Measurements from ENCODE around the gene SRSF10.
"Not testable (repeated sequence)": the region's sequence is repeated elsewhere in the genome, so short reads cannot be mapped to it uniquely, and the experiment has no call there.

SRSF10 gene

GRCh38 chr1:23997812-23998211, 17.7 kb upstream of the SRSF10 start:
- no peak for DNase-seq (ENCODE audit: low spot score)

GRCh38 chr1:23996700-23997229, 16.6 kb upstream of the SRSF10 start:
- no peak for DNase-seq (ENCODE audit: low spot score)

- no peak for DNase-seq (ENCODE audit: low spot score)
Measured at GRCh38 chr1:23995431-23995837, 15.3 kb upstream of the SRSF10 start.

- DNase-seq (ENCODE audit: low spot score): not testable (repeated sequence)
Measured at GRCh38 chr1:23992011-23992410, 11.9 kb upstream of the SRSF10 start.

- no peak for DNase-seq (ENCODE audit: low spot score)
Measured at GRCh38 chr1:23989263-23989662, 9.1 kb upstream of the SRSF10 start.

- DNase-seq (ENCODE audit: low spot score): not testable (repeated sequence)
Measured at GRCh38 chr1:23987038-23987437, 6.9 kb upstream of the SRSF10 start.

GRCh38 chr1:23984417-23985186, 4.5 kb upstream of the SRSF10 start:
- peak; percentile 50 for DNase-seq (ENCODE audit: low spot score)

- DNase-seq (ENCODE audit: low spot score): peak; percentile 52
Measured at GRCh38 chr1:23980728-23981070, 572 bp upstream of the SRSF10 start.

- peak; percentile 14 for DNase-seq (ENCODE audit: low spot score)
Measured at GRCh38 chr1:23979387-23979880, 693 bp downstream of the SRSF10 start.

- peak; percentile 21 for DNase-seq (ENCODE audit: low spot score)
Measured at GRCh38 chr1:23978805-23979204, 1.3 kb downstream of the SRSF10 start.

- peak; percentile 43 for DNase-seq (ENCODE audit: low spot score)
Measured at GRCh38 chr1:23977854-23978191, 2.3 kb downstream of the SRSF10 start.

- no peak for DNase-seq (ENCODE audit: low spot score)
Measured at GRCh38 chr1:23977187-23977853, 2.8 kb downstream of the SRSF10 start.

GRCh38 chr1:23967871-23968270, 12.3 kb downstream of the SRSF10 start:
- DNase-seq (ENCODE audit: low spot score): no peak

- no peak for DNase-seq (ENCODE audit: low spot score)
Measured at GRCh38 chr1:23966973-23967493, 13.1 kb downstream of the SRSF10 start.

GRCh38 chr1:23964790-23965740, 15.1 kb downstream of the SRSF10 start:
- peak; percentile 13 for DNase-seq (ENCODE audit: low spot score)

GRCh38 chr1:23964235-23964668, 15.9 kb downstream of the SRSF10 start:
- no peak for DNase-seq (ENCODE audit: low spot score)

GRCh38 chr1:23963617-23964234, 16.4 kb downstream of the SRSF10 start:
- no peak for DNase-seq (ENCODE audit: low spot score)

- DNase-seq (ENCODE audit: low spot score): peak; percentile 18
Measured at GRCh38 chr1:23960291-23961020, 19.7 kb downstream of the SRSF10 start.

- DNase-seq (ENCODE audit: low spot score): peak; percentile 95
Measured at GRCh38 chr1:23959461-23960290, 20.5 kb downstream of the SRSF10 start, which contains the start of gene PNRC2. Gene PNRC2, plus strand, starts transcription at chr1:23959828. Its CDS starts 1,630 bp downstream, at chr1:23961458.

All from hematopoietic multipotent progenitor cell treated with erythropoietin and hydrocortisone succinate and interleukin-3 and kit ligand, for 15 days (in vitro differentiated cells).